Brain pericyte (primary cell): ENCODE measurements around the gene ST6GALNAC3.

Experiments
- DNase-seq: peaks from one replicate; pipeline ENCODE4 v3.0.0-alpha.2; 2012; ENCODE audit warnings: low read depth, low spot score

ST6GALNAC3 gene

DNA sequence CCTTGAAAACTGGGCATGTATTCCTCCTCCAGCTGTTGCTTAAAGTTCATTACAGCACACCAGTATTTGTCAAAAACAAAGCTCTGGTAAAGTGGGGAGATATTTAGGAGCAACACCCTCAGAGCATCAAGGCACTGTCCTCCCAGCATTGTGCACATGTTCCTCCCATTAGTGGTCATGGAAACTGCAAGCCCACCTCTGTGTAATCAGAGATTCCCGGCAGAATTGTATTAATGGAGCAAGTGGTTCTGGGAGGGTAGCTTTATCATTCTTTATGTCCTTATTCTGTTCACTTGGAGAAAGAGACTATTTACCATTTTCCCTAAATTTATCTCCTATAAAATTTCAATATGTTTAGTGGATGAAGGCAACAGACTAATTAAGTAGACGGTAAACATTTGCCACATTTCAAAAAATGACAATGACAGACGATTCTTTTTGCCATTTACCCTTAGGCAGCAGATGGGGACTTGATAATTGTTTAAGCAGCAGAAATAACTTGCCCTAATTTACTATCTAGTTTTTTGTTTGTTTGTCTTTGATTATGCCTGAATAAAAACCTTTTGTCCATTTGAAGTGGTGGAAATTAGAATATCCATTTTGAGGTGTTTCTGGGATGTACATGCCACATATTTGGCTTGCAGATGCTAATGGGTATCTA lies 503.1 kb downstream of the ST6GALNAC3 start:
- DNase-seq, result no peak

GRCh38 chr1:76580206-76580605 lies 505.7 kb downstream of the ST6GALNAC3 start:
- DNase-seq, result no peak

DNA sequence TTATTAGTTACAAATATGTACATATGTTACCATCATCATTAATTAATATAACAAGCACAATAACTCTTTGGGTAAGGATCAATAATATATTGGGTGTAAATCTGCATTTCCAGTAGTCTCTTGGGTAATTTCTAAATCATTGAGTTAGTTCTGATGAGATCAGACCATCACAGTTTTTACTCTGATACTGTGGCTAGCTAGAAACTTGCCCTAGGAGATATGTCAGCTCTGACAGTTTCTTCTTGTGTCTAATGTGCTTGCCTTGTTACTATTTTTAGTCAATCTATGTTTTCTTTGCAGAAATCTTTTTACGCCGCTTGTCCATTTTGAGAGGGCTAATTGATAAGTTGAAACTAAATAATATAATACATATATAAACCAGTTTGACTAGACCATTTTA lies 507.2 kb downstream of the ST6GALNAC3 start:
- DNase-seq, result no peak

GRCh38 chr1:76583235-76583868 lies 508.8 kb downstream of the ST6GALNAC3 start:
- DNase-seq, result no peak

GRCh38 chr1:76583875-76584477 lies 509.4 kb downstream of the ST6GALNAC3 start:
- DNase-seq, result no peak

- no peak for DNase-seq
These were observed 511.6 kb downstream of the ST6GALNAC3 start for GRCh38 chr1:76585980-76586674.

DNA sequence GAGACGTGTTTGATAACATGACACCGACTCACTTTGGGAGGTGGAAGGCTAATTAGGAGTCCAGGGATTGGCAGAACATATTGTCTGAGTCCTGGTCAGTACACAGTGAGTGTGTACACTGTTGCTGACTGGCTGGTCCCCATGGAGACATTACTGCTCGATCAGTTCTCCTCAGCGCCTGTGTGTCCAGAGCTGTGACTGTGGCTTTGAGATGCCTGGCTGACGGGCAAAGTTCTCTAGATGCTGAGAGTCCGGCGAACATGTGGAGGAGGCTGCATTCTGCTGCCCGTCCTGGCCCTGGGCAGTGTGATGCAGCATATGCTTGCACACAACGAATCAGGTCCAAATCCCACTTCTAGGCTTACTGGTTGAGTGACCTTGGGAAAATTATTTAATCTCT lies 512.7 kb downstream of the ST6GALNAC3 start:
- no peak for DNase-seq

GRCh38 chr1:76591461-76591860 lies 516.9 kb downstream of the ST6GALNAC3 start:
- DNase-seq, result no peak

- DNase-seq, result no peak
These were observed 517.4 kb downstream of the ST6GALNAC3 start for GRCh38 chr1:76591963-76592362.

DNA sequence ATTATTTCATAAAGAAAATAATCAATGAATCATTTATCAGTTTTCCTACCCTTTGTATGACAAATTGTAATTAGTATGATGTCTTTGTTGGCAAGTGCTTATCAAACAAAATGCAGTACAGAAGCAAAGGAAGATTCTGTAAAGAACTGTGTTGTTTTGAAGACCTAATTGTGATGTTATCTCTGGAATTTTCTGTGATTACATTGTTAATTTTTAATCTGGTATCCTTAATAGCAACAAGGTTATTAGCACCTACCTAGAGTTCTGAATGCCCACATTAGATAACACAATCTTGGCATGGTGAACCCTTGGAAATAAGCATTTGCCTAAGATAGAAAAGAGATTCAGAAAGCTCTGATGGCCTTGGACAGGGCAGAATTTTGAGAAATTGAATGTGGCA lies 518.6 kb downstream of the ST6GALNAC3 start:
- no peak for DNase-seq

DNA sequence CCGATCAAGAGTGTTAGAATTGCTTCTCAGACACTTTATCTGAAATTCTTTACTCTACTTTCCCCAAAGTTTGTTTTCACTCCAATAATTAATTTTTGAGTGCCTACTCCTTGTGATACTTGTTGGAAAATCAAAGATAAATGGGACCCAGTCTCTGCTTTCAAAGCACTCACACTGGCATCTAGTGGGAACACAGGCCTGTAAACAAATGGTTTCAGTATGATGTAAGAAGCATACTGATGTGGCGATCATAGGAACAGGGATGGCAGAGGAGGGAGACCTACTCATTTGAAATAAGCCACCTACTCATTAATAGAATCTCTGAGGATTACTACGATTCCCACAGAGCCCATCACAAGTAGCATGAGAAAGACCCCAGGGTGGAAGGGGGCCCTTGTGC lies 519.1 kb downstream of the ST6GALNAC3 start:
- no peak for DNase-seq

GRCh38 chr1:76595024-76595423 lies 520.5 kb downstream of the ST6GALNAC3 start:
- DNase-seq, result no peak

DNA sequence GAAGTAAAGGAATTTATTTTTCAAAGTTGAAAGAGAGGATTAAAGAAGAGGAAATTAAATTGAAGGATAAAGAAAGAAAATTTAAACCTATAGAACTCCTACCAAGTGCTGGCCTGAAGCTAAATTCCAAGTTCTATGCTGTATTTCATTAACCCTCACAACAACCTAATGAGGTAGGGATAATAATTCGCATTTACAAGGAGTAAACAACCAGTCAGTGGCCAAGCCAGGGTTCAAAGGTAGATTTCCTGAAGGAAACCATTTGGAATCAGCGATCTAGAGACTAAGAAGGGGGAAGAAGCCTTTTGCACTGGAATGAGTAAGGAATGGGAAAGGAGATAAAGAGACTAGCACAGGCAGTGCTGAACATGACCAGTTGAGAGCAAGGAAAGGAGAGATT lies 526.9 kb downstream of the ST6GALNAC3 start:
- no peak for DNase-seq

- no peak for DNase-seq
These were observed 533.2 kb downstream of the ST6GALNAC3 start for GRCh38 chr1:76607717-76608116.

DNA sequence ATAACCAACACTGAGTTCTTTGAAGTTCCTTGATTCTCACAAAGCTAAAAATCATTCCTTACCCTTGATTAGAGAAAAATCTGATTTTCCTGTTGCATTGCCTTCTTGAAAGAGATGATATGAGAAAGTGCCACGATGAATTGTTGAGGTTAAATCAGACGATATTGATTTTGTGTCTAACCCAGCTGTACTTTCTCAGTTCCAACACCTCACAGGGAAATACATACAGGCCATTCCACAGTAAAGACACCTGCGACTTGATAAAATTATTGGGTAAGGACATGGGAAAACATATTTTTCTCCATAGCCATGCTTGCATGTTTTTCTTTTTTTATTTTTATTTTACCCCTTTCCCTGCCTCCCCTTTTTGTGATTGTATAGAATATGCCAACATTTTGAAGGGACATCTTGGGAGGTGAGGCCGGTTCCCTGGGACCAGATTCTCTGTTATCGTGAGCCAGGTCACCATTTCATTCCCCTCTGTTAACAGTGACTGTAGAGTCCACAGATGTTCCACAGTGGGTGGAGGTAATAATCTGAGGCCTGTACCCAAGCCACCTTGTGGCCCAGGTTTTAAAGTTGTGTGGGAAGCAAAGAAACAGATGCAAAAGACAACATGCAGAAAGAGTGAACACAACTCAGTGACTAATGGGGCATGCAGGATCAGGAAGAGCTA lies 537.4 kb downstream of the ST6GALNAC3 start:
- no peak for DNase-seq

DNA sequence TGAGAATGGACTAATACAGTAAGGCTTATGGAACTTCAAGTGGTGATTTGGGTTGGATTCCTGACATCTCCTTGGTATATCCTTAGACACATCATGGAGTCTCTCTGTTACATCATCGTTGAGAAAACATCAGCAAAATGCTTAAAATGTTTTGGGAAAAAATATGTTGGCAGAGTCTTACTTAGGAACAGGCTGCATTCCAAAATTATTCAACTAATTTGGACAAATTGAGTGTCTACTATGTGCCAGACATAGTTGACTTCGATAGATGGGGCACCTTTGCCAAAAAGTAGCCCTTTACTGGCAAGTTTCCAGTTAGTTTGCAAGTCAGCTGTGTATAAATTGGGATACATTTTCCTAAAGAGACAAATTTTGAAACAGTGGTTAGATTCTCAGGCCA lies 539.3 kb downstream of the ST6GALNAC3 start:
- DNase-seq, result no peak

DNA sequence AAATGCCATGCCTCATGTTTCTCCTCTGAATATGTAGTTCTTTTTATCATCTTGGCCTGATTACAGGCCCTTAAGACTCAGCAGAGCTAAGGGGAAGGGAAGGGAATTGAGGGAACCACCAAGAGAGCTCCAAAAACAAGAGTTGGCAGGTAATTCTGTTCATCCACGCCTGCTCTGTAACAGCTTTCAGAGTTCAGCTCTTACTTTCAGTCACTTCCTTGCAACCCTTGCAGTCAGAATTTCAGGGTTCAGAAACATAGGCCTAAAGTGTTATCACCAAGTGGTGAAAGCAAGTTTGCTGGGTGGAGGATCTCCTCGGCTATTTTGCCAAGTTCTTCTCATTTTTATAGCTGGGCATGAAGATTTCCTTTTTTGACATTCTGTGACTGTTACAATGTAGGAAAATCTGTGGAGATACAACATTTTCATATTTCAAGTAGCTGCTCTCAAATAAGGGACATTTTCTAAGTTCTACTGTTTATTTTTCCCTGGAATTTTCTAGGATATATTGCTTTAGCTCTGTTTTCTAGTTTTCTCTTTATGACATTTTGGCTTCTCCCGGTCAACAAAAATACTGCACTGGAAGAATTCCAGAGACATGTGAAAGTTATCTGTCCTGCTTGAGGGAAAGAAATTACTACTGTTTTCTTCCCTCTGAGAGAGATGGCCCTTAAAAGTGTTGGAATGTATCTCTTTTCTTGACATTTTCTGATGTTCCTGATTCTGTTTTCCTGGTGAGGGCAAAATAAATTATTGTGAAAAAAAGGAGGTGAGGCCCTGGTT lies 540.9 kb downstream of the ST6GALNAC3 start:
- DNase-seq, result no peak

DNA sequence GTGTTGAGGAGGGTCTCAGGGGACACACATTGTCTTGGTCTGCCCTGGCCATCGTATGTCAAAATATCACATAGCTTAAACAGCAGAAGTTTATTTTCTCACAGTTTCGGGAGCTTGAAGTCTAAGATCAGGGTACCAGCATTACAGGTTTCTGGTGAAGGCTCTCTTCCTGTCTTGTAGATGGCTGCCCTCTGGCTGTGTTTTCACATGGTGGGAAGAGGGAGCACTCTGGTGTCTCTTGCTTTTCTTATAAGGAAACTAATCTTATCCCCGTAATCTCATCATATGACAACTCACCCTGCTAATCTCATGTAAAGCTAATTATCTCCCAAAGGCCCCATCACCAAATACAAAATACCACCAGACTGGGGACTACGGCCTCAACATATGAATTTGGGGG lies 545.8 kb downstream of the ST6GALNAC3 start:
- no peak for DNase-seq

- no peak for DNase-seq
These were observed 548.4 kb downstream of the ST6GALNAC3 start for GRCh38 chr1:76622774-76623528.

DNA sequence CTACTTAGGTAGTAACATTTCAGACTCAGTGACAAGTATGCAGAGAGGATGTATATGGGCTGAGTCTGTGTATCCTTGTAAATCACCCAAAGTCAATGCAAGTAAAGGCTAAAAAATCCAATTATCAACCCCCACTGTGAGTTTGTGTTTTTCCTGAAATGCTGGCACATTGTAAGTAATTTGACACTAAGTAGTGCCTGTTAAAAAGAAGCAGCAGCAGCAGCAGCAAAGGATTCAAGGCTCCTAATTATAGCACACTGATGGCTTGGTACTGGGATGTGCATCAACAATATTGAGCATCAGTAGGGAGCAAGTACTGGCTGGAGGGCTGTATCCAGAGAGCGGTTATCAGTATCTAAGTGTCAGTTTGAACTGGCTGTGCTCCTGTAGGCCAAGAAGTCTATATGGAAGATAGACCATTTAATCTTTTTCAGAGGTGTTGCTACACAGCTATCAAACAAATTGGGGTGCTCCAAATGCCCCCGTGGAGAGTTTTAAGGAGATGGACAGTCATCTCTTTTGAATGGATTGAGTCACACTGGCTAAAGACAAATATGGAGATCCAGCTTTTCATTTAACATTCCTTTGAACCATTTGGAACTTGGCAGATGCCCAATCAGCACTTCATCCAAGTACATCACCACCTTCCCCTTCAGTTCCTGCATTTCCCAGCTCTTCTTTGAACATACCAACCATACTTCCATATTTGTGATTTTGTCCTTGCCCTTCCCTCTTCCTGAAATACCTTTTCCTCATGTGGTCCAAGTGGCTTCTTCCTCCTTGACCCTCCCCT lies 551.5 kb downstream of the ST6GALNAC3 start:
- DNase-seq, result no peak
